Mucosa of gallbladder (tissue), 1 donor: Measurements from ENCODE around the gene NSUN2. TPM values are rescaled to one million over a fixed set of nuclear protein-coding genes. Genes with fewer than 3 reads are reported as not detected.
"Not testable (repeated sequence)": the region's sequence is repeated elsewhere in the genome, so short reads cannot be mapped to it uniquely, and the experiment has no call there.

Experiments
- DNase-seq: peaks from one replicate; pipeline ENCODE4 v3.0.0-alpha.2; 2020; ENCODE audit warnings: low spot score
- total RNA-seq: library from RNA; stranded (reverse); gene quantifications from one replicate; pipeline ENCODE4 v1.2.1, GENCODE V29; 2021
- donor health status: DM: no; HTN: no; CAD: no.

The NSUN2 gene
- total RNA-seq, 1 donor from 2014 or later = 37.1 TPM

GRCh38 chr5:6583049-6583880 lies 49.6 kb downstream of the NSUN2 start:
- no peak for DNase-seq

- DNase-seq = no peak
These were observed 50.3 kb downstream of the NSUN2 start for GRCh38 chr5:6582507-6583048.

GRCh38 chr5:6581559-6582426 lies 51.1 kb downstream of the NSUN2 start:
- DNase-seq = no peak

- no peak for DNase-seq
These were observed 51.8 kb downstream of the NSUN2 start for GRCh38 chr5:6581090-6581489.

DNA sequence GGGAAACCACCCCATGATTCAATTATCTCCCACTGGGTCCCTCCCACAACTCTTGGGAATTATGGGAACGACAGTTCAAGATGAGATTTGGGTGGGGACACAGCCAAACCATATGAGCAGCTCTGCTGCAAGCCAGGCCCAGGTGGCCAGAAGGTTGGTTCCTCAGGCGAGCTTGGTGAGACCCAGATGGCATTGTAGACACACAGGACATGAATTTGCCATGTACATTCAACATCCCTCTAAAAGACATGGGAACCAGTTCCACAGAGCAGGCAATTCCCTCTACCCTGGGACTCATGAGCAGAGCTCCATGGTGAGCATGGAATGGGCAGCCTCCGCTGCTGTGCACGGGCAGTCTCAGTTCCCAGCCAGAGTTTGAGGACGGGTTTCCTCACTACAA lies 53.3 kb downstream of the NSUN2 start:
- peak; percentile 7 for DNase-seq

GRCh38 chr5:6578676-6579343 lies 54.0 kb downstream of the NSUN2 start:
- no peak for DNase-seq

DNA sequence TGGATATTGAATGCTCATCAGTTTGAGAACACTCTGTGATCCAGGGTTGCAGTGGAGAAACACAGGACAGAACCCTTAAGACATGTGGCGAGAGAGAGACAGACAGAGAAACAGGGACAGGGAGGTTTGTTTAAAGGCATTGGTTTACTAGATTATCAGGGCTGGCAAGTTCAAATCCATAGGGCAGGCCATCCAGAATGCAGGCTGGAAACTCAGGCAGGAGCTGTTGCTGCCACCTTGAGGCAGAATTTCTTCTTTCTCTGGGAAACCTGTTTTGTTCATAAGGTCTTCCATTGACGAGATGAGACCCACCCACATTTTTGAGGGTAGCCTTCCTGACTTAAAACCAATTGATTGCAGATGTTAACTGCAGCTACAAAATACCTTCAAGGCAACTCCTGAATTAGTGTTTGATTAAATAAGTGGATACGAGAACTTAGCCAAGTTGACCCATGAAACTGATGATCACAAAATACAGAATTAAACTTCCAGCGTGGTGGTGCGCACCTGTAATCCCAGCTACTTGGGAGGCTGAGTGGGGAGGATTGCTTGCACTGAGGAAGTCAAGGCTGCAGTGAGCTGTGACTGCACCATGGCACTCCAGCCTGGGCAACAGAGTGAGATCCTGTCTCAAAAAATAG lies 55.9 kb downstream of the NSUN2 start:
- DNase-seq = peak; percentile 34

GRCh38 chr5:6574537-6575245 lies 58.2 kb downstream of the NSUN2 start:
- DNase-seq = no peak

DNA sequence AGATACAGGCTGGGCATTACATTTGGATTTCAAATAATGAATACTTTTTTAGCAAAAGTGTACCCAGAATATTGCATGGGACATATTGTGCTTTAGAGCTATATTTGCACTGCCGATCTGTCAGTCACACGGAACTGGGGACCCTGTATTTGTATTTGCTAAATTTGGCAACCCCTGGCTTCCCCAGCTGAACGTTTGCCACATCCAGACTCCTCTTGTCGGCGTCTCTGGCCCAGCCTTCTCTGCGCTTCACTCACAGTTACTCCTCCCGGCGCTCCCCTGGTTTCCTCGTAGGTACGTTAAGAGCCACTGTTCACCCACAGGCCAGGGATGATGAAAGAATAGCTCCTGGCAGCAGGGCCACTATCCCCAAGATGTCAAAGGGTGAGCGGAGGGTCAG lies 58.7 kb downstream of the NSUN2 start:
- no peak for DNase-seq

DNA sequence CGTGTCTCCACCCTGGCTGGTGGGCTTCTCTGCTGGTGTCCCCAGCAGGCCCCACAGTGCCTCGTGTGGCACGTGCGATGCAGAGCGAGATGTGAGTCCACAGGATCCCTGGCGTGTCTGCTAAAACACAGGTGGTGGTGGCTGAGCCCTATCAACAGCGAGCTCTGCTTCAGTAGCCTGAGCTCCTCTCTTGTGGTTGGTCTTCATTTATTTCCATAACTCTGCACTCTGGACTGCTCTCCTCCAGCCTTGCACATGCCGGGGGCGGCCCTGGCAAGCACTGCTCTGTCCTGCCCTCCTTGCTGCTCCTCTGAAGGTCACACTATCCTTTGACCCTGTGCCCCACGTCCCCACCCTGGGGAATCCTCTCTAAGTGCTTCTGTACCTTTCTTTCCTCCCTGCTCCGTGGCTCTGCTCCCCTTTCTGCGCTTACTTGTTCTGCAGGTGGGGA lies 59.2 kb downstream of the NSUN2 start:
- no peak for DNase-seq

- DNase-seq = no peak
These were observed 59.9 kb downstream of the NSUN2 start for GRCh38 chr5:6572825-6573380.

DNA sequence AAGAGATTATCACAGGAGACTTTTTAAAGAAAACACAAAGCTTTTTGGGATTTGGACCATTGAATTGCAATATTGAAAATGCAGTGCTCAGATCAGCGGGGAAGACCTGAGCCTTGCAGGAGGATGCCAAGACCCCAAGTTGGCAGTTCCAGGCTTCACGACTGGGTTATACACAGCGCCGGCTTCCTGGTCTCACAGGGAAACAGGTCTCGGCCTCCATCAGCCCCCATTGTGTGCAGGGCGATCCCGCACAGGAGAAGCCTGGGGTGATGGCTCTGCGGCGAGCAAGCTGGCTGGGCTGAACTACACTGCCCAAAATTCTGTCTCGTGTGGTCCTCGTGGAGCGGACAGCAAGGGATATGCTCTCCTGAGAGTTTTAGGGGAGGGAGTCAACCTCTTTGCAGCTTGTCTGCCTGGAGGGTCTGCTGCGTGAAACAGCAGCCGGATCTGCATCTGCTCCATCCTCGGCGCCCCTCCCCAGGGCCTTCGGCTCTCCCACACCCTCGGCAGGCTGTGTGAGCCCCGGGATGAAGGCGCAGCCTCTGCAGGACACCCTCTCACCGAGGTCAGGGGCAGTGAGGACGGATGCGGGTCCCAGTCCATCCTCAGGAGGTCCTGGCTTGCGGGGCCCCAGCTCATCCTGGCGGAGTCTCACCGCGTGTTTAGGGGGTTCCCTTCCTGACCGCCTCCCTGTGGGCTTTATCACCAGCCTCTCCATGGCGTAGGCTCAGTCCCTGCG lies 60.6 kb downstream of the NSUN2 start:
- DNase-seq = no peak

- DNase-seq = not testable (repeated sequence)
These were observed 61.2 kb downstream of the NSUN2 start for GRCh38 chr5:6571607-6572006.

DNA sequence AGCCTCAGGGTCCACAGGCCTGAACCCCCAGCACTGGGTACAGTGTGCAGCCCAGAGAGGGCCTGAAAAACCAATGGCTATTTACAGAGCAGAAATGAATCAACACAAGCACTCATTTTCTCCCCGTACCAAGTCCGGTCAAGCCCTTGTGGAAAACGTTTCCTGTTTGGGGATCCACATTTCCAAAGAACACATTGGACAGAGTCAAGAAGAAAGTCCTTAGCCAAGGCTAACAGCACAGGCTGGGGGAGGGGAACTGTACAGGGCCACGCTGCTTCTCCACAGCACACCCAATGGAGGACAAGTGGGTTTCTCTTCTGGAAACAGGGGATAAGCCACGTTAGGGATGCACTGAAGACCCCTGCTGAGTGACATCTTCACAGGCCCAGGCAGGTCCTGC lies 62.3 kb downstream of the NSUN2 start:
- DNase-seq = no peak

DNA sequence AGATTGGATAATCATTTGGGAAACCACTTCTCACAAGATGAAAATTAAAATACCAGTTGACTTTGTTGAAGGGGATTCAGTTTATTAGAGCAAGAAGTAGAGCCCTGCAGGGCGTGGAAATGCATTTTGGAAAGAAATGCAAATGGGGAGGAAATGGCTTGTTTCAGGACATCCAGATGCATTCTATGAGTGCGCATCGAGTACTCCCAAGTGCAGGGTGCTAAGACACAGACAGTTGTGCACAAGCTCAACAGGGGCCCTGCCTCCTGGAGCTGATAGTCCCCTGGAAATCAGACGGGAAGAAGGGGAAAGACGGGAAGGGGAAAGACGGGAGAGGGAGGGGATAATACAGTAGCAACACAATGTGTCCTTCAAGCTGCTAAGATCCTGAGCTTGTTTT lies 64.0 kb downstream of the NSUN2 start:
- no peak for DNase-seq

- no peak for DNase-seq
These were observed 64.5 kb downstream of the NSUN2 start for GRCh38 chr5:6568383-6568782.

GRCh38 chr5:6567835-6568234 lies 65.0 kb downstream of the NSUN2 start:
- no peak for DNase-seq

GRCh38 chr5:6567068-6567467 lies 65.8 kb downstream of the NSUN2 start:
- DNase-seq = no peak

- DNase-seq = no peak
These were observed 67.4 kb downstream of the NSUN2 start for GRCh38 chr5:6565492-6565891.
